Measurements from ENCODE around the gene LRRC1. TPM values are rescaled to one million over a fixed set of nuclear protein-coding genes. Genes with fewer than 3 reads are reported as not detected.

Gene LRRC1
- total and polyA plus RNA-seq, 10 of the 15 experiments (the other 5 are each of a cell fraction or from before 2014, with no cell fraction given), result 0.35 to 9.3 (median 0.63) TPM

DNA sequence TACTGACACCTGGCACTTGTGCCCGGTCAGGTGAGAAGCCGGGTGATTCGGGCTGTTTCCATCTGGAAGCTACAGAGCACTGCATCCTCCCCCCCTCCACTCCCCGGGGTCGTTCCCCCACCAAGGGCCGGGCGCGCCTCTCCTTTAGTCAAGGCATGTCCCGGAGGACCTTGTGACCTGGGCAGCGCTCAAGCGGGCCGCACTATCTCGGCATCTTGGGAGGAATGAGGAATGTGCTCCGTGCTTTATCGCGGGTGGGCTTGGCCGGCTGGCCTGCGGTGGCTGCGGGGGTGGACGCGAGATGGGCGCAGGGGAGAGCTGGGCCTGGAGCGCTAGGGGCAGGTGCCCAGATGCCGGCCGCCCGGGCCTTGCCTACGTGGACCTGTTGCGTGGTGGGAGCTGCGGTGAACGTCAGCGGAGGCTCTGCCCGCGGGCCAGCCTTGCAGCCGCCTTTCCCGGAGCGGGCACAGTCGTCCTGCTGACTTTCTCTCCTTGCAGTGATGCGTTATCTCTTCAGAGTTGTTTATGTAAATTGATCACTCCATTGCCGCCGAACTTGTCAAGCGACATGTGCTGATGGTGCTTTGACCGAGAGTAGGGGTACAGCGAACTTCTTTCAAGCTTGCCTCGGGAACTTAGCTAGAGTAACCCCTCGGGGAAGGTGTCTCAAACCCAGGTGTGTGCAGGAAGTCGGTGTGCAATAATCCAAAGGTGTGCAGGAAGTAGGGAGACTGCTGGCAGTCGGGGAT is 1.1 kb downstream of the LRRC1 start (continued):
- TF ChIP-seq SUZ12 (IDR thresholded peaks at IDR 0.05; ENCODE audit: unreplicated experiment), result no peak

- ATAC-seq, result no peak
- Histone ChIP-seq H3K4me1 (ENCODE audit: control insufficient read depth, insufficient read depth, low read length) (peaks cover 7% of the 10 kb centered on the region; the same call in 1 of the 2 replicates), H3K27me3 (replicated peaks in 1 of 2; ENCODE audit: control insufficient read depth in 2 of 2, insufficient read depth in 2 of 2, low read length in 1 of 2) (peaks cover 0 to 5% of the 10 kb centered on the region in 2 experiments; a peak in 1 of 4 replicates), H3K79me2 (ENCODE audit: control insufficient read depth, insufficient read depth, low read length) (no peaks in the 10 kb centered on the region), H3K36me3 (ENCODE audit: control insufficient read depth in 2 of 2, insufficient read depth in 2 of 2, low read length in 1 of 2) (no peaks in the 10 kb centered on the region), H3K27ac (ENCODE audit: control insufficient read depth, insufficient read depth) (no peak overlapping the region), H3K9me3 (replicated peaks; ENCODE audit: control insufficient read depth, insufficient read depth, low read length) (no peaks in the 10 kb centered on the region), H3K4me3 (no peak overlapping the region), H3K4me2 (ENCODE audit: control insufficient read depth, insufficient read depth) (peak overlapping the region; percentile 96; the same call in 1 of the 2 replicates), H3K9ac (ENCODE audit: control insufficient read depth, insufficient read depth, low read length) (no peak overlapping the region), H2AFZ (ENCODE audit: control insufficient read depth, low read depth, low read length) (no peak overlapping the region), H4K20me1 (ENCODE audit: control insufficient read depth, insufficient read depth) (no peaks in the 10 kb centered on the region)
- in situ Hi-C loops (cut with MboI) (no loop called here), intact Hi-C loops (cut with micrococcal nuclease; ENCODE audit: unreplicated experiment) (loop anchor here (10.0 kb wide), 1 partner anchor 118 kb away; no protein-coding TSS in a partner anchor)
- WGBS (ENCODE audit: insufficient coverage, insufficient replicate concordance, low lambda C conversion rate, missing lambda C conversion rate), result 88% methylated on average over 3 of the region's 3 CpGs
- DNase-seq (ENCODE audit: low read depth, low spot score), result no peak
- TF ChIP-seq ATF2 (IDR thresholded peaks at IDR 0.05; ENCODE audit: low read length), result no peak
- TF ChIP-seq RAD51 (IDR thresholded peaks at IDR 0.05), result no peak
- no peak for TF ChIP-seq CBFB (IDR thresholded peaks at IDR 0.05; ENCODE audit: low read depth)
- TF ChIP-seq RAD21 (IDR thresholded peaks at IDR 0.05; ENCODE audit: insufficient read depth, low read depth, low read length), result no peak
- TF ChIP-seq CHD4 (IDR thresholded peaks at IDR 0.05), result no peak
- TF ChIP-seq BMI1 (IDR thresholded peaks at IDR 0.05; ENCODE audit: borderline replicate concordance), result no peak
- no peak for TF ChIP-seq ZNF384 (IDR thresholded peaks at IDR 0.05; ENCODE audit: borderline replicate concordance, low read depth, low read length)
- no peak for TF ChIP-seq SIX5 (IDR thresholded peaks at IDR 0.05; ENCODE audit: low read depth, low read length, severe bottlenecking)
- TF ChIP-seq, protein P1, sequence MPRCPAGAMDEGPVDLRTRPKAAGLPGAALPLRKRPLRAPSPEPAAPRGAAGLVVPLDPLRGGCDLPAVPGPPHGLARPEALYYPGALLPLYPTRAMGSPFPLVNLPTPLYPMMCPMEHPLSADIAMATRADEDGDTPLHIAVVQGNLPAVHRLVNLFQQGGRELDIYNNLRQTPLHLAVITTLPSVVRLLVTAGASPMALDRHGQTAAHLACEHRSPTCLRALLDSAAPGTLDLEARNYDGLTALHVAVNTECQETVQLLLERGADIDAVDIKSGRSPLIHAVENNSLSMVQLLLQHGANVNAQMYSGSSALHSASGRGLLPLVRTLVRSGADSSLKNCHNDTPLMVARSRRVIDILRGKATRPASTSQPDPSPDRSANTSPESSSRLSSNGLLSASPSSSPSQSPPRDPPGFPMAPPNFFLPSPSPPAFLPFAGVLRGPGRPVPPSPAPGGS (IDR thresholded peaks at IDR 0.05; ENCODE audit: borderline replicate concordance, insufficient read depth, low read depth, low read length, poor library complexity, severe bottlenecking), result no peak
- no peak for TF ChIP-seq USF1 (IDR thresholded peaks at IDR 0.05; ENCODE audit: borderline replicate concordance, extremely low read length, insufficient read depth, low read depth, low read length)
- no peak for TF ChIP-seq CEBPZ (IDR thresholded peaks at IDR 0.05; ENCODE audit: low read depth, low read length)
- POLR2A ChIA-PET, result interaction anchor here (0.6 kb wide), 1 partner anchor 10 kb away, joined by 3 read pairs; no protein-coding TSS in a partner anchor
- SMC1A ChIA-PET (ENCODE audit: uncharacterized antibody, unreplicated experiment), result interaction anchor here (0.7 to 2.1 kb wide), 3 partner anchors 10 to 105 kb away, joined by 3 to 7 read pairs (median 4); no protein-coding TSS in a partner anchor
- CTCF ChIA-PET, result no interaction called here
- no TSS peak for BruUV-seq (replicated peaks)
- RAD21 ChIA-PET (ENCODE audit: unreplicated experiment), result no interaction called here
- FAIRE-seq, result no peak
Observed at GRCh38 chr6:53796451-53796780, 1.6 kb downstream of the LRRC1 start.

Data from GM12878 (cell line).